Measurements from ENCODE around the gene NAP1L2. TPM values are rescaled to one million over a fixed set of nuclear protein-coding genes. Genes with fewer than 3 reads are reported as not detected.
"Not testable (repeated sequence)": the region's sequence is repeated elsewhere in the genome, so short reads cannot be mapped to it uniquely, and the experiment has no call there.

The NAP1L2 gene
- total and polyA plus RNA-seq, 4 donors = 0.17 to 0.91 TPM; not detected in 2

DNA sequence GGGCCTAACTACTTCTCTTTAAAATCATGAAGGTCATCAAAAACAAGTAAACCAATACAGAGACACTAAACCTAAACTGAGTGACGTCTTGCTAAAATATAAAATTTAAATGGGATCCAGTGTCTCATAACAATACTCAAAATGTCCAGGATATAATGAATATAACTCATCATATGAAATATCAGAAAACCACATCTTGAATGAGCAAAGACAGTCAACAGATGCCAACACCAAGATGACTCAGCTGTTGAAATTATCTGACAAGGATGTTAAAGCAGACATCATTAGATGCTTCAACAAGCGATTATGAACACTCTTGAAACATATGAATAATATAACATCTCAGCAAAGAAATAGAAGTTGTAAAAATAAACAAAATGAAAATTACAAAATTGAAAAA, 8.3 kb downstream of the NAP1L2 start:
- WGBS = 59% methylated on average over 2 of the region's 2 CpGs
- Histone ChIP-seq H3K27me3 (ENCODE audit: control insufficient read depth in 4 of 4, insufficient read depth in 4 of 4, low read length in 3 of 4) (no peaks in the 10 kb centered on the region), H3K36me3 (ENCODE audit: control insufficient read depth in 4 of 4, insufficient read depth in 3 of 4, low read depth in 1 of 4, low read length in 3 of 4) (no peaks in the 10 kb centered on the region), H3K9me3 (ENCODE audit: control insufficient read depth in 4 of 4, low read length in 3 of 4) (peaks cover 0 to 6% (median 0%) of the 10 kb centered on the region in 4 donors), H3K27ac (ENCODE audit: low read depth in 1 of 2, low read length in 2 of 2) (no peak overlapping the region), H3K4me1 (ENCODE audit: control insufficient read depth in 4 of 4, insufficient read depth in 4 of 4, low read length in 3 of 4) (no peaks in the 10 kb centered on the region), H3K4me3 (ENCODE audit: low read depth in 1 of 3, low read length in 3 of 3) (no peak overlapping the region), H3K9ac (ENCODE audit: low read depth in 1 of 2, low read length in 2 of 2) (no peak overlapping the region)
- no peak for TF ChIP-seq JUND (IDR thresholded peaks at IDR 0.05)
- TF ChIP-seq TAF1 (conservative IDR thresholded peaks at IDR 0.05) = no peak
- TF ChIP-seq RAD21 (IDR thresholded peaks at IDR 0.05) = no peak
- no peak for TF ChIP-seq ATF3 (IDR thresholded peaks at IDR 0.05)
- TF ChIP-seq CTCF (IDR thresholded peaks at IDR 0.05; ENCODE audit: low read depth, low read length, missing input control) = no peak
- TF ChIP-seq RXRA (IDR thresholded peaks at IDR 0.05) = no peak
- TF ChIP-seq SP1 (IDR thresholded peaks at IDR 0.05) = no peak
- no peak for TF ChIP-seq FOXA1 (IDR thresholded peaks at IDR 0.05)
- TF ChIP-seq HNF4G (IDR thresholded peaks at IDR 0.05) = no peak
- no peak for TF ChIP-seq HNF4A (conservative IDR thresholded peaks at IDR 0.05)
- no peak for TF ChIP-seq FOXA2 (IDR thresholded peaks at IDR 0.05)
- TF ChIP-seq GABPA (IDR thresholded peaks at IDR 0.05 in 1 of 2, conservative IDR thresholded peaks at IDR 0.05 in 1 of 2) = no peak
- DNase-seq (ENCODE audit: low spot score) = no peak

- TF ChIP-seq HNF4A (conservative IDR thresholded peaks at IDR 0.05) (no peak), YY1 (IDR thresholded peaks at IDR 0.05) (no peak), TAF1 (conservative IDR thresholded peaks at IDR 0.05) (no peak), CTCF (IDR thresholded peaks at IDR 0.05; ENCODE audit: low read depth, low read length, missing input control) (no peak), SP1 (IDR thresholded peaks at IDR 0.05) (no peak), EGR1 (IDR thresholded peaks at IDR 0.05; ENCODE audit: low read depth in 2 of 2) (no peak), FOXA1 (IDR thresholded peaks at IDR 0.05) (no peak), ATF3 (IDR thresholded peaks at IDR 0.05) (no peak), GABPA (IDR thresholded peaks at IDR 0.05 in 1 of 2, conservative IDR thresholded peaks at IDR 0.05 in 1 of 2) (no peak), JUND (IDR thresholded peaks at IDR 0.05) (no peak)
- TF ChIP-seq, protein P1, sequence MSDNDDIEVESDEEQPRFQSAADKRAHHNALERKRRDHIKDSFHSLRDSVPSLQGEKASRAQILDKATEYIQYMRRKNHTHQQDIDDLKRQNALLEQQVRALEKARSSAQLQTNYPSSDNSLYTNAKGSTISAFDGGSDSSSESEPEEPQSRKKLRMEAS (IDR thresholded peaks at IDR 0.05) = no peak
- 73% methylated on average over 6 of the region's 6 CpGs for WGBS
- Histone ChIP-seq H3K4me1 (ENCODE audit: control insufficient read depth in 4 of 4, insufficient read depth in 4 of 4, low read length in 3 of 4) (no peaks in the 10 kb centered on the region), H3K36me3 (ENCODE audit: control insufficient read depth in 4 of 4, insufficient read depth in 3 of 4, low read depth in 1 of 4, low read length in 3 of 4) (no peaks in the 10 kb centered on the region), H3K4me3 (ENCODE audit: low read depth in 1 of 3, low read length in 3 of 3) (no peak overlapping the region), H3K9ac (ENCODE audit: low read depth in 1 of 2, low read length in 2 of 2) (no peak overlapping the region), H3K27ac (ENCODE audit: low read depth in 1 of 2, low read length in 2 of 2) (no peak overlapping the region), H3K27me3 (ENCODE audit: control insufficient read depth in 4 of 4, insufficient read depth in 4 of 4, low read length in 3 of 4) (no peaks in the 10 kb centered on the region), H3K9me3 (ENCODE audit: control insufficient read depth in 4 of 4, low read length in 3 of 4) (no peaks in the 10 kb centered on the region)
- DNase-seq (ENCODE audit: low spot score) = no peak
Observed at GRCh38 chrX:73182502-73183114, 32.0 kb downstream of the NAP1L2 start.

- not testable (repeated sequence) for H3K4me3 ChIP-seq (ENCODE audit: low read depth in 1 of 3, low read length in 3 of 3); H3K27me3 ChIP-seq (ENCODE audit: control insufficient read depth in 4 of 4, insufficient read depth in 4 of 4, low read length in 3 of 4); H3K27ac ChIP-seq (ENCODE audit: low read depth in 1 of 2, low read length in 2 of 2); H3K4me1 ChIP-seq (ENCODE audit: control insufficient read depth in 4 of 4, insufficient read depth in 4 of 4, low read length in 3 of 4); H3K36me3 ChIP-seq (ENCODE audit: control insufficient read depth in 4 of 4, insufficient read depth in 3 of 4, low read depth in 1 of 4, low read length in 3 of 4); H3K9me3 ChIP-seq (ENCODE audit: control insufficient read depth in 4 of 4, low read length in 3 of 4); H3K9ac ChIP-seq (ENCODE audit: low read depth in 1 of 2, low read length in 2 of 2); DNase-seq (ENCODE audit: low spot score)
- 74% methylated on average over 1 of the region's 1 CpG for WGBS
Observed at GRCh38 chrX:73168945-73169344, 45.7 kb downstream of the NAP1L2 start.
